ENCODE results near the gene NBDY.

NBDY gene

DNA sequence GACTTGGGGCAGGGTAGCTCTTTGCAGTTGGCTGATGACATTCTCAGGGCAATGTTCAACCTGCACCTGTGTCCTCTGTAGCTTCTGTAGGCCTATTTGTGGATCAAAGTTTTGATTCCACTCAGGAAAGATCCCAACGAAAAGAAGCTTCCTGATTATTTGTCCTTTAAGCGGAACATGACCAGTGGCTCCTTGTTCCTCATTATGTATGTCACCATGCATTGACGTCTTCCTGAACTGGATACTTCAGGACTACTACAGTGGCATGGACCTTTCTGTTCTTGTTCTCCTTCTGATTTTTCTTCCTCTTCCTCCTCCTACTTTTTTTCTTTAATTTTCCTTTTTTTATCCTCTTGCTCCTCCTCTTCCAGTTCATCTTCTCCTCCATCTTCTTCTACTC, 62.4 kb downstream of the NBDY start:
- TF ChIP-seq, protein P1, sequence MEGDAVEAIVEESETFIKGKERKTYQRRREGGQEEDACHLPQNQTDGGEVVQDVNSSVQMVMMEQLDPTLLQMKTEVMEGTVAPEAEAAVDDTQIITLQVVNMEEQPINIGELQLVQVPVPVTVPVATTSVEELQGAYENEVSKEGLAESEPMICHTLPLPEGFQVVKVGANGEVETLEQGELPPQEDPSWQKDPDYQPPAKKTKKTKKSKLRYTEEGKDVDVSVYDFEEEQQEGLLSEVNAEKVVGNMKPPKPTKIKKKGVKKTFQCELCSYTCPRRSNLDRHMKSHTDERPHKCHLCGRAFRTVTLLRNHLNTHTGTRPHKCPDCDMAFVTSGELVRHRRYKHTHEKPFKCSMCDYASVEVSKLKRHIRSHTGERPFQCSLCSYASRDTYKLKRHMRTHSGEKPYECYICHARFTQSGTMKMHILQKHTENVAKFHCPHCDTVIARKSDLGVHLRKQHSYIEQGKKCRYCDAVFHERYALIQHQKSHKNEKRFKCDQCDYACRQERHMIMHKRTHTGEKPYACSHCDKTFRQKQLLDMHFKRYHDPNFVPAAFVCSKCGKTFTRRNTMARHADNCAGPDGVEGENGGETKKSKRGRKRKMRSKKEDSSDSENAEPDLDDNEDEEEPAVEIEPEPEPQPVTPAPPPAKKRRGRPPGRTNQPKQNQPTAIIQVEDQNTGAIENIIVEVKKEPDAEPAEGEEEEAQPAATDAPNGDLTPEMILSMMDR (conservative IDR thresholded peaks at IDR 0.05; ENCODE audit: low read depth, low read length), result no peak
- no peak overlapping the region for H3K4me3 ChIP-seq (ENCODE audit: low read depth, low read length)
- DNase-seq (ENCODE audit: low read depth), result no peak

DNA sequence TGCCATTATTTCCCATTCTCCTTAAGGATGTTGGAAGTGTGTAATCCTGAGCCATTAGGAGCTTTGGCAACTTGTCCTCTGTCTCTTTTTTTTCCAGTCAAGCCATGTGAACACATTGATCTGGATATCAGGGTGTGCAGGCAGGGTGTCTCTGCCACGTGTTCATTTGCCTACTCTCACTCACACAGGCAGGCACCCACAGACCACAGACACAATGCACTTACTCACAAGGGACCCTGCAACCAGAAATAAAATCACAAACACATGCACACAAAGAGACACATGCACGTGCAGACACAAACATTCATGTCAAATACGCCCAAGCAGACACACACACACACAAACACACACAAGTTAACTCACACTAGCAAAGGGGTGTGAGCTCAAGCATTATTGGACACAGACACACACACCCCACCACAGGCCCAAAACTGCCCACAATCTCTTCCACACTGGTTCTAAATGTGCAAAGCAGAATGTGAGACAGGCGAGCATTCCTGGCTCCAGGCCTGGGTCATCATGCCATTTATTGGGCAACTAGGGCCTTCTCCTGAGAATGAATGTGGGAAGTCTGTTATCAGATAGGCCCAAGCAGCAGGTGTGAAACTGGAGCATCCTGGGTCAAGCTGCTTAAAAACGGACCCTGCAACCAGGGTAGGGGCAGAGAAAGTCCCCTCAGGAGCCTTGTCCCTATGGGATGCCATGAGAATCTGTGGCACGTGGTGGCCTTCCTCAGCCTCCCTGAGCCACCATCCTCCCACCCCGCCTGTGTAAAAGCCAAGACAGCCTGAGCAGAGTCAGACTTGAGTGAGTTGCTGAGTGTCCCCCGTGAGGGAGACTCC, 63.4 kb downstream of the NBDY start:
- TF ChIP-seq, protein P1 (conservative IDR thresholded peaks at IDR 0.05; ENCODE audit: low read depth, low read length), result no peak
- no peak overlapping the region for H3K4me3 ChIP-seq (ENCODE audit: low read depth, low read length)
- no peak for DNase-seq (ENCODE audit: low read depth)

DNA sequence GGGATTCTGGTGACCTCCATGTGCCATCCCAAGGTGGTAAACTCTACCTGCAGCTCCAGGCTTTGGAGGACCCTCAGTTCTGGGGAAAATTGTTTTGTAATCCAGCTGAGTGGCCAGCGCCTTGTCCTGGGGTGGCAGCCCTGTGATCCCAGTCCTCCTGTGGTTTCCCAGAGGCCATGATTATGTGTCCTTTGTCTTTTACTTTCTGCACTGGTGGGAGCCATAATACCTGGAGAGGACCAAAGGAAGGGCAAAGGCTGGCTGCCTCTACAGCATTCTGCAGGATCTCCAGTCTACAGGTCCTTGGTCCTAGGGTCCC, 64.0 kb downstream of the NBDY start:
- no peak overlapping the region for H3K4me3 ChIP-seq (ENCODE audit: low read depth, low read length)
- TF ChIP-seq, protein P1 (conservative IDR thresholded peaks at IDR 0.05; ENCODE audit: low read depth, low read length), result no peak
- DNase-seq (ENCODE audit: low read depth), result no peak

DNA sequence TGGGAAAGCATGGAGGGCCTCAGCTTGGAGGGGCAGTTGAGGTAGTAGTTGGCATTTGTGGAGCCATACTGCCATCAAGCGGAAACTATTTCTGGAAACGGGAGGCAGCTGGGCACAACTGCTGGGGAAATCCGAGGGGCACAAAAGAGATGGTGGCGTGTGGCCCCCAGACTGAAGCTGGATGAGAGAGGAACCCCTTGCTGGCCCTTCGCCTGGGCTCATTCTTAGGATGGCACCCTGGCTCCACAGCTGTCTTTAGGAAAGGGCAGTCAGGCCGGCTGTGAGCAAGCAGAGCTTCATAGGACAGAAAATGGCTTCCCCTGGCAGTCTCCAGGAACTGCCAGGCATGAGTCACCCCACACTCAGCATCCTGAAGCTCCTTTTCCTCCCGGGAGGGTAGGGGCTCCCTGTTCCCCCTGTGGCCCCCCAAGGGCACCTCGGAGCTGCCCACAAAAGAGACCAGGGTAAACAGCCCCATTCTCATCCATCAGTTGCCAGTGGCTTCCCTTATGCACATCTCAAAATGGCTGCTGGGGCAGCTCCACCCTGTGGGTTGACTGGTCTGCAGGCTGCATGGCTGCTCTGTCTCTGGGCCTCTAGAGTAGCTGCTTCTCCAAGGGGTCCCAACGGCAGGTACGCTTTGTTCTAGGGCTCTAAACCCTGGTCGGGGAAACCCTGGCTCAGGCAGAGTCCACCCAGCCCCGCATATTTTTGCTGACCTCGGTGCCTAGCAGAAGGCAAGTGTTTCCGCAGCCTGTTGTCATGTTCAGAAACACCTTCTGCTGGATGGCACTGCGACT, 64.7 kb downstream of the NBDY start:
- no peak for DNase-seq (ENCODE audit: low read depth)
- TF ChIP-seq, protein P1 (conservative IDR thresholded peaks at IDR 0.05; ENCODE audit: low read depth, low read length), result no peak

DNA sequence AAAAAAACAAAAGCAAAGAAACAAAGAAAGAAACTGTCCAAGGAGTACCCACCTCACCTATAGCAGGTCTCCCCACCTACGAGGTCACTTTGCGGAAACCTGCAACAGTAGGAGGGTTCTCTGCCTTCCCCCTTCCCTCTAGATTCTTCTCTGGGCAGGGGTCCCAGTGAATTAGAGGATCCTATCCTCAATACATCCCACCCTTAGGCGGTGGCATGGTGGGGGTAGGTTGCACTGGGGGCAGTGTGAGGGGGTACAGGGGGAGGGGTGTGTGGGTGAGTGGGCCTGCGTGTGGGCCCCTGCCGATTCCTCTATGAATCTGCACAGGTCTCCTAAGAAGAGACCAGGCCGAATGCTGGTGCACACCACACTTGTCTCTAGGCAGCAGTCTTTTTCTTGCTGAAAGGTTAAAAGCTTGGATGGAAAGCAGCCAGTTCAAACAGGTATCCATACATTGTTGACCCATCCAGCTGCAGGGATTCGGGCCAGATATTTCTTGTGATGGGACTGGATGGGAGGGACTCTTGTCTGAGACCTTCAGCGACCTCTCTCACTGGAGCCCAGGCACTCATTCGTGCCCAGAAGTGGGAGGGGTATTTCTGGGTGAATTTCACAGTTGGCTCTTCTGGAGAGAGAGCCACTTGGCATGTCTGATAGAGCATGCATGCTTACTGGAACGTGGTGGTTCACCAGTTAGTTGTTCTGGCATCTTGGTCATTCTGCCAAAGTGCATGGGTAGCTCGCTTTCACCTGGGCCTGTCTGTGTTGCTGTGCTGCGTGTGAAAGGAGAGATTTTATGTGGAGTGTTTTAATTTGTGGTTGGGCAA, 65.6 kb downstream of the NBDY start:
- no peak for DNase-seq (ENCODE audit: low read depth)
- no peak overlapping the region for H3K4me3 ChIP-seq (ENCODE audit: low read depth, low read length)
- TF ChIP-seq, protein P1 (conservative IDR thresholded peaks at IDR 0.05; ENCODE audit: low read depth, low read length), result no peak

More for the DNA sequence above, 64.7 kb downstream of the NBDY start:
- no peak overlapping the region for H3K4me3 ChIP-seq (ENCODE audit: low read depth, low read length)

DNA sequence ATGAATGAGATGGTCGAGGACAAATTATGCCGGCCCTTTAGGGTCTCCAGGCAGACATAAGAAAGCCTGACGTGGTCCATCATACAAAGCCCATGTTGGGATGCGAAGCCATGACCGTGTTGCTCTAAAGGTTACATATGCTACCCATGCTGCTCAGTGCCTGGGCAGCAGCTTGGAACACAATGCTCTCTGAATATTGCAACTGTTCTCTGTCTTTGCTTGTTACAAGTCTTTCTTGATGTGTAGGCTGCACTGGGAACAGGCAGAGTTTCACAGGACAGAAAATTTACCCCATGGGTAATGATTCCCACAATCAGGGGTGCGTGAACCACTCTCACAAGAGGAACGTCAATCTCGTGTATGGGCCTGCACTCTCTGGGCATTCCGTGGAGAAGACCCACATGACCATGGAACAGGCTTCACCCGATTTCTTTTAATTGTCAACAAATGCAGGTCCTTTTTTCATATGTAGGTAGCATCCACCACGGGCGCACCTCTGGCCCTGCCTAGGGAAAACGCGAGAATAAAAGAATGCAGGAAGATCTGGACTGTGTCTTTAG, 66.3 kb downstream of the NBDY start:
- DNase-seq (ENCODE audit: low read depth), result no peak
- TF ChIP-seq, protein P1 (conservative IDR thresholded peaks at IDR 0.05; ENCODE audit: low read depth, low read length), result no peak
- H3K4me3 ChIP-seq (ENCODE audit: low read depth, low read length), result no peak overlapping the region

All from choroid plexus epithelial cell (primary cell).